ENCODE results near the gene GRIN3A. TPM values are rescaled to one million over a fixed set of nuclear protein-coding genes. Genes with fewer than 3 reads are reported as not detected.

Gene GRIN3A
- under 1 TPM in 2 of 4 donors, not detected in 2; under 0.01 to 0.06 TPM for total RNA-seq

GRCh38 chr9:101738566-101739183 is at the start of gene GRIN3A:
TSS of gene GRIN3A (minus strand) at chr9:101738647. CDS start at chr9:101737979, 668 bp downstream.
- intact Hi-C loops (cut with DNase I), result no loop called here
- Histone ChIP-seq H3K4me3 (peak within 1 kb of the TSS; percentile 5 to 59 (median 36)), H3K27me3 (peaks cover 5 to 83% (median 16%) of the 10 kb centered on the region in 4 donors), H3K4me1 (peaks cover 10 to 19% (median 12%) of the 10 kb centered on the region in 3 donors), H3K36me3 (no peaks in the 10 kb centered on the region), H3K9me3 (no peaks in the 10 kb centered on the region), H3K27ac (no peak within 1 kb of the TSS)
- WGBS, 2 donors, result 4 to 5% methylated on average over 17 to 21 of the region's 26 CpGs
- no peak for DNase-seq
- TF ChIP-seq POLR2A (IDR thresholded peaks at IDR 0.05), result no peak

GRCh38 chr9:101787891-101788290 is 49.4 kb upstream of the GRIN3A start:
- Histone ChIP-seq H3K36me3 (no peaks in the 10 kb centered on the region), H3K27me3 (peaks cover 0 to 17% (median 0%) of the 10 kb centered on the region in 4 donors), H3K27ac (no peak overlapping the region), H3K4me1 (no peaks in the 10 kb centered on the region), H3K4me3 (no peak overlapping the region), H3K9me3 (no peaks in the 10 kb centered on the region)
- intact Hi-C loops (cut with DNase I), result no loop called here
- no peak for TF ChIP-seq POLR2A (IDR thresholded peaks at IDR 0.05)
- TF ChIP-seq CTCF (IDR thresholded peaks at IDR 0.05), result no peak
- WGBS, 2 donors, result 9% methylated on average over 1 of the region's 1 CpG
- no peak for DNase-seq

GRCh38 chr9:101778332-101778731 is 39.9 kb upstream of the GRIN3A start:
- Histone ChIP-seq H3K4me3 (no peak overlapping the region), H3K4me1 (no peaks in the 10 kb centered on the region), H3K27me3 (peaks cover 0 to 6% (median 0%) of the 10 kb centered on the region in 4 donors), H3K27ac (no peak overlapping the region), H3K9me3 (no peaks in the 10 kb centered on the region), H3K36me3 (no peaks in the 10 kb centered on the region)
- no peak for DNase-seq
- intact Hi-C loops (cut with DNase I), result no loop called here
- TF ChIP-seq CTCF (IDR thresholded peaks at IDR 0.05), result no peak
- no peak for TF ChIP-seq POLR2A (IDR thresholded peaks at IDR 0.05)
- WGBS, 2 donors, result 86 to 96% methylated on average over 3 to 4 of the region's 4 CpGs

GRCh38 chr9:101764472-101764871 is 26.0 kb upstream of the GRIN3A start:
- Histone ChIP-seq H3K4me1 (no peaks in the 10 kb centered on the region), H3K27me3 (no peaks in the 10 kb centered on the region), H3K27ac (no peak overlapping the region), H3K36me3 (no peaks in the 10 kb centered on the region), H3K4me3 (no peak overlapping the region), H3K9me3 (no peaks in the 10 kb centered on the region)
- TF ChIP-seq CTCF (IDR thresholded peaks at IDR 0.05) (no peak), POLR2A (IDR thresholded peaks at IDR 0.05) (no peak)
- no peak for DNase-seq
- intact Hi-C loops (cut with DNase I), result no loop called here
- WGBS, 2 donors, result 46 to 71% methylated on average over 3 of the region's 3 CpGs

GRCh38 chr9:101758304-101758930 is 20.0 kb upstream of the GRIN3A start:
- WGBS, 2 donors, result 18 to 36% methylated on average over 2 of the region's 2 CpGs

More at GRCh38 chr9:101758304-101758930, 20.0 kb upstream of the GRIN3A start:
- TF ChIP-seq POLR2A (IDR thresholded peaks at IDR 0.05), result no peak
- no peak for TF ChIP-seq CTCF (IDR thresholded peaks at IDR 0.05)
- Histone ChIP-seq H3K27ac (no peak overlapping the region), H3K9me3 (no peaks in the 10 kb centered on the region), H3K4me3 (no peak overlapping the region), H3K27me3 (peaks cover 0 to 19% (median 0%) of the 10 kb centered on the region in 4 donors), H3K4me1 (peaks cover 0 to 14% (median 0%) of the 10 kb centered on the region in 3 donors), H3K36me3 (no peaks in the 10 kb centered on the region)
- DNase-seq, result no peak
- intact Hi-C loops (cut with DNase I), result no loop called here

Data from esophagus squamous epithelium (tissue), 5 donors.